HG02938 (cell line): ENCODE measurements around the gene CCDC149.

Experiments used
- ATAC-seq: cut with Tn5 transposase; IDR thresholded peaks from one replicate; pipeline ENCODE4 v1.9.1; 2021; ENCODE audit warnings: mild to moderate bottlenecking, moderate library complexity; ENCODE audit not compliant: unreplicated experiment

Gene CCDC149

DNA sequence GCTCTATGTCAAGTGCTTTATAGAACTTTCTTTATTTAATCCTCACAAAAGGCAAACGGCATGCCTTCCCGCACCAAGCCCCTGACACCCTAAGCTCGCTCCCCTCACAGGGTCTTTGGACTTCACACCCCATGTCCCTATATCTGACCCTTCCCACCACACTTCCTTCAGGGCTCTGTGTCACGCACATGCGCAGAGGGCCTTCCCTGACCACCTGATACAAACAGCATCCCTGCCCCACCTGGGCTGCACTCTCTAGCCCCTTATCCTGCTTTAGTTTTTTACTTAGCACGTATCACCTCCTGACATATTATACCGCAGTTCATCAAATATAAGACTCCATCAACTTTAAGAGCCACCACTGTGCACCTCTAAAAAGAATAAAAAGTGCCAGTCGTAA lies 67.7 kb downstream of the CCDC149 start:
- ATAC-seq: no peak

DNA sequence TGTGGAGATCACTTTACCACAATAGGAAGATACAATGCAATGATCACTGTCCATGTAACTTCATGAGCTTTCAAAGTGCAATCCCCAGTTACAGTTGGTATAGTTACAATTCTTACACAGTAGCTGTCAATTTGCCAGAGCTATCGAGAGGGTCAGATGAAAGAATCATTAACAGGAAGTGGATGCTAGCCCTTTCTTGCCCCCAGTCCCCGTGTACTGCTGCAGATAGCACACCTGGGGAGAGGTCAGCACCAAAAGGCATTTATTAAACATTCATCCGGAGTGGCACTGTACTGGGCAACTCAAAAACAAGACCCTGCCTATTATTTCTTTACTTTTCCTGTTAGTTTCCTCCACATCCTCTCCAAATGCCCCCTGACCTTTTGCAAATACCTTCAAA lies 69.7 kb downstream of the CCDC149 start:
- ATAC-seq: no peak

DNA sequence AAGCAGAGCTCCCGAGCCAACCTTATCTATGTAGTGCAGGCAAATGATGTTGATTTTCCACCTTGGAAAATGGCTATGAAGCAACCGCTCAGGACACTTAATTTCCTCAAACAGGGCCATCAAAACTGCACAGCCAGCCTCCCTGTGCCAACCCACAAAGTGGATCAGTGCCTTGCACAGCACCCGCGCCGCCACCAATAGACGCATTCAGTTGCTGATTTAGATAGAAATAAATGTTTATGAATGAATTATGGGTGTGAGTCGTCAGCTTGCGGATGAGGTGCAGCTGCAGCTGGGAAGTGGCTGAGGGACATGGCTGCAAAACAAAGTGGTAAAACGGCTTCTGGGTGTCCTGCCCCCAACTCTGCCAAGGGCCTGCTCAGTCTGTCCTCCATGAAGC lies 70.5 kb downstream of the CCDC149 start:
- ATAC-seq: no peak

DNA sequence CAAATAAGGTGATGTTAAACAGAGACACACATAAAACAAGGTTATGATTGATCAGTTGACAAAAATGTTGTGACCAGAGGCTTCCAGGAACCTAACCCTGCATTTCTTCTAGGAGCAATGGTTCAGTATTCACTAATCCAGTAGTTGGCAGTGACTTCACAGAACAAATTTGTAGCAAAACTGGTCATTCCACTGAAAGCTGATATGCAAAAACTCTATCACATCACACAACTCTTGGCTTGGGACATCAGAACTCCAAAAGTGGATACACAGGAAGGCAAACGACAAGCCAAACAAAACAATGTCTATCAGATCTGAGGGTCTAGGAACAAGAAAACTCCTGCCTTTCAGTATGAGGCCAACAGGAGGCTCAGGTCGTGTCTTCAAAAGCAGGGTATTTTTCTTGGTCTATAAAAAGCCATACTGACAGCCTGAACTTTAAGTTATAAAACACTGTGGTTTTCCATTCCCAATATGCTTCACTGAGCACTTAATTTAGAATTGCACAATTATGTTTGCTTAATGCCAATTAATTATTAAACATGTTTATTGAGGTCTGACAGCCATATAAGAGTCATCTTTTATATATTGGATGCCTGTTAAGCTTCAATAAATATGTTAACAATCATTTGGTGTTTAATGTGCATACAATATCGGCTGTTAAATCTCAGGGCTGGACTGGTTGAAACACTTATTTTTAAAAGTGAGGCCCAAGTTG lies 71.9 kb downstream of the CCDC149 start:
- ATAC-seq: no peak

DNA sequence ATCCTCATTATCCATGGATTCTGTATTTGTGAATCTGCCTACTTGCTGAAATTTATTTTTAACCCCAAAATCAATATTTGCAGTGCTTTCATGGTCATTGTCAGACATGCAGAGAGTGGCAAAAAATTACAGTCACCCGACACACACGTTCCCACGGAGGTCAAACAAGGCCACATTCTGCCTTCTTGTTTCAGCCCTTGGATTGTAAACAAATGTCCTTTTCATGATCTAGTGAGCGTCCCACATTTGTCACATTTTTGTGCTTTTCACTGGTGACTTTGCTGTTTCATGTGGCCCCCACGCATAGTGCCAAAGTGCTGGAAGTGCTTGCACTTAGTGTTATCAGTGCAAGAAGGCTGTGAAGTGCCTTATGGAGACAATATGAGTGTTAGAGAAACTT lies 72.5 kb downstream of the CCDC149 start:
- ATAC-seq: no peak

DNA sequence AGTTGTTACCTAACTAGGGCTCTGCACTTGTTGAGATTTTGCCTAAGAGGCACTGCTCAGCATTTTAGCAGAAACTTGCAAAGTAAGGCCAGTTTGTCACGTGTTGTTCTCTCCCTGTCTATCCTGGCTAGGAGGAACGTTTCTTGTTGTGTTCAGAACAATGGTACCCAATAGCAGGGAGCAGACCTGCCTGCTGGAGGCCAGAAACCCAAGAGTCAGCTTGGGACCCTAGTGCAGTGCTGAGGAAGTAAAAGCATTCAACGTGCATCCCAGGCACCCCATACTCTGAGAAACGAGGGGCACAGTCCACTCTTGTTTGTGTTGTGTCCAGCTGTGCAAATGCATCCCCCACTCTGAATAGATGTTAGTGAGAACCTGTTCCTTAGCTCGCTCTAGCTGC lies 75.1 kb downstream of the CCDC149 start:
- no peak for ATAC-seq

DNA sequence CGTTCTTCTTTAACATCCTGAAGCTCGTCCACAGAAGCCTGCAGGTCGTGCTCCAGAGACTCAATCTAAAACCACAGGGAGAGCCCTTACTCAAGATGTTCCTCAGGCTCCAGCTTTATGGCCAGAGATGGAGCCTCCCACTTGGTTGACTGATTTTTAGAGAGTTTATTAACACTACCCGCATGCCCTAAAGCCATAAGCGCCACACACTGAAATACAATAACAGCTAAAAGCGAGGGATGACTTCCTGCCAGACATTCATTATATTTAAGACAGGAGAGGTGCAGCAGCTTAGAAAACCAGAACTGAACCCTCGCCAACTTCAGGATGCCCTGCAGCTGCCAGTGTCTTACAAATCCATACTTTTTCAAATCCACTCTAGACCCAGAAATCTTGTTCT lies 75.5 kb downstream of the CCDC149 start:
- no peak for ATAC-seq

DNA sequence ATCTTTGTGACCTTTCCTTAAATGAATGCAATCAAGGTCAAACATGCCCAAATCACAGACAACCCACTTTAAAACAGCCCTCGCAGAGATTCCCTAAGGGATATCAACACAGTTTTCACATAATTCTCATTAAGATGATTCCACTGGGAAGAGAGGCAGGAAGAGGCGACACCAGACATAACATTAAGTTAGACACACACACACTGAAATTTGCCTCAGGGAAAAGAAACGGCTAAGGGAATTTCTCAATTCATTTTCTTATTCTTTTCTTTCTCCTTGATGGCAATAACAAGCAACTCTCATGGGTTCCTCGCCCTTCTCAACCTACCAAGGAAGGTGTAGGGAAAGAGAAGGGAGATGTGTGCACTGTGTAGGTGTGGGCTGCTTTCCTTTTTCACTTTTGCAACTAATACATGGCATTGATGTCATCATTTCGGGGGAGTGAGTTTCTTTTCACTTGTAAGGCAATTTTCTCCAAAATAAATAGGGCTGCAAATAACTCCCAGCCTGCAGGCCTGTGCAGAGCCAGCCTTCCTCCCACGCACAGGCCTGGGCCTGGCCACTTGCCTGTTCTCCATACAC lies 76.1 kb downstream of the CCDC149 start:
- no peak for ATAC-seq

DNA sequence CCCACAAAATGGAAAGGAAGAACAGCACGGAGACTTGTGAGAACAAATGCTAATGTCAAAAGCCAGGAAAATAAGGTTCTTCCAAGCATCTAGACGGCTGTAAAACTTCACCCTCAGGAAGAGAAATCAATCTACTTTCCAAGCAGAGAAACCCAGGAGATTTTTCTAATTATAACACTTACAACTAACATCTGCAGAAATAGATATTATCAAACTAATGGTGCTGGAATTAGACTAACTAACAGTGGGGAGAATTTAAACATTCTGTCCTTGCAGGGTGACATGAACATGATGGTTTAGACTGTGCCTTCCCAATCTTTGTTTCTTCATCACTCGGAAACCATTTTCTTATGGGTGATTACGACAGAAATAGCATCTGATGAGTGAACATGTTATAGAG lies 77.1 kb downstream of the CCDC149 start:
- no peak for ATAC-seq

DNA sequence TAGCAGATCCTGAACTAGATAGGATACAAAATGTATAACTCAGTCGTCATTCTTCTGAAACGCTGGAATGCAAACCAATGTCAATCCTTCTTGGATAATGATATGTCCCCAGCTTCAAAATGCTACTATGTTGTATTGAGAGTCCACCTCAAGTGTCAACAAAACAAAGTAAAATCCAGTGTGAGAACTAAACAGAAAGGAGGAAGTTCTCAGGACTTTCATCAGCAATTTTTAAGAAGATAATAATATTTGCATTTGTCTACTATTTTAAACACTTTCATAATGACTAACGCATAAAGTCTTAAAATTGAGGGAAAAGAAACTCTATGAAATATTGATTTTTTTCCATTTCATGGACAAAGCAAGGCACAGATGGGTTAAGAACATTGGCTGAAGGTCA lies 81.2 kb downstream of the CCDC149 start:
- ATAC-seq: no peak

DNA sequence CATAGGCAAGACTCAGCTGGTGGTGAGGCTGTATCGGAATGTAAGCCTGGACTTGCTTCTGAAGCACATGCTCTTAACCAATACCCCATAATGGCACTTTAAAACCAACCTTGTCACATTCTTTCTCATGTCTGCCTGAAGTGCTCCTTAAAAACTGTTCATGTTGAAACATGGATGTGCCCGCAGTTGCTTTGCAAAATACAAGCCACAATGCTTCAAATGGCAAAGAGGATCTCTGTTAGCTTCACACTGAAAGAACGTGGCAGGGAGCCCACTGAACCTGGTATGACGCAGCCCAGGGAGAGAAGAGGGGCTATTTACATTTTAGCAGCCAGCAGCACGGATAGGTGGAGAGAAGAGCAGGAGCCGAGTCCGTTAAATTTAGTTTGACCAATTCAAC lies 88.1 kb downstream of the CCDC149 start:
- ATAC-seq: no peak

DNA sequence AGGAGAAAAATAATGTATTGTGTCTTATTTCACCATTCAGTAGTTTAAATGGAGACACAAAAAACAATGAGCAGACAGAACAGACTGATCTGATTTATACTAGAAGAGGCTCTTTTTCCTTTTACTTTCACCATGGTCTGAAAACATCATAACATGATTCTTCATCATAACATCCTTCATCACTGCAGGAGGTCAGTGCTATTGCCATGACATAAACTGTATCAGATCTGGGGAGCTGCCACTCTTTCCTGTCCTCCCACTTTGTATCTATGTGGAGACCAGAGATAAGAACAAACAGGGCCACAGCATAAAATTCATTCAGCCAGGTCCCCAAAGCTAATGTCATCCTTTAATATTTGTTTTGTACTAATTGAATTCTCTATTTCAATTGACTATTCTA lies 92.3 kb downstream of the CCDC149 start:
- ATAC-seq: no peak

DNA sequence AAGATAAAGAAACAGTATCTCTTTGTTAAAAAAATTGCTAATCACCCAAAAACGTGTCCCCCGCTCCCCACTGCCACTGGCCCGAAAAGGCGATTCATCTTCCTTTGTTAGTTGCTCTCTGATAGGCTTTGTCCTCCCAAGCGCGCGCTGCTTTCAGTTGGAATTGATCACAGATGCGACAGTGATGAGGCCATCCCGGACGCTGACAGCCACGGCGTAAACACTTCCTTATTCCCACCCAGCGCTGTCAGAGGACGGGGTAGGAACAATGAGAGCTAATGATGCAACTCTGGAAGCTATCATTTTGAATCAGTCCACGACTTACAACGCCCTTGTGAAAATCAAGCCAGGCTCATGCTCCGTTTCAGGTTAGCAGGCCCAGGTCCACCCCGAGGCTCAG lies 96.0 kb downstream of the CCDC149 start:
- ATAC-seq: no peak

DNA sequence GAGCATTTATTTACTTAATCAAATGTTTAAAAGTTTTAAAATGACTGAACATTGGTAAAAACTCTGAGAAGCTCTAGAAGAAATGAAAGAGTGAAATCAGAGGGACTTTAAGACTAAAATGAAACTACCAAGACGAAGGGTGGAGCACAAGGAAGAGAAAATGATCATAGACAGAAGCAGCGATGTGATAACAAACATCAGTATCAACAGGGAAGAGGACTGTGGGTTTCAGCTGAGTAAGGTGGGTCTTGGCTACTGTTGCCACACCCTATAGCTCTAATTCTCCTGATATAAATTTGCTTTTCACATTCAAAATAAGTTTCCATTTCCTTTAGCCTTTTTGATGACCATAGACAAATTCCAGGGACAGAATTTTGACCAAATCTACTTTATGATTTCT lies 99.1 kb downstream of the CCDC149 start:
- no peak for ATAC-seq

DNA sequence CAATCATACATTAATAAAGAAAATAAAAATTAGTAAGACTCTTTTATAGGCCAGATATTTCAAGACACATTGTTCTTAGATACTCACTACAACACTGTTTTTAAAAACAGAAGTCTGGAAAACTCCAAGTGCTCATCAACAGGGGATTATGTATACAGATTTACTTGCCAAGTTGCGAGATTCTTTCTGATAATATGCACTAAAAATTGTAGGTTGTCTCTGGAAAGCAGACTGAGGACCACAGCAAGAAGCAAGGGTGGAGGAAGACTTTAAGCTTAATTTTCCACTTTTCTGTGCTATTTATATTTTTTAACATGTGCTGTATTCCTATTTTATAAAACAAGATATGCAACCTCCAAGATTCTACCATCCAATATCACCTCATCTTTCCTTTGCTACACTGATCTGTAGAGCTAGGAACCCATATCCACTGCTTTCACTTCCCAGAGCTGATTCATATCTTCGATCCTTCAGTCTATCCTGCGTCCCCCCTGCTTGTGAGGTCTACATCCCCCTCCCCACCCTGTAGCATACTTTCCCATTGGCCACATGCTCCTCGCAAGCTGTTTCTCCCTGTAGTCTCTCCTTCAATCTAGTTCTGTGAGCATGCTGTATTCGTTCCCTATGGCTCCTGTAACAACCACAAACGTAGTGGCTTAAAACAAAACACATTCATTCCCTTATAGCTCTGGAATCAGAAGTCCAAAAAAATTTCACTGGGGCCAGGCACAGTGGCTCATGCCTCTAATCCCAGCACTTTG lies 101.8 kb downstream of the CCDC149 start:
- ATAC-seq: no peak

DNA sequence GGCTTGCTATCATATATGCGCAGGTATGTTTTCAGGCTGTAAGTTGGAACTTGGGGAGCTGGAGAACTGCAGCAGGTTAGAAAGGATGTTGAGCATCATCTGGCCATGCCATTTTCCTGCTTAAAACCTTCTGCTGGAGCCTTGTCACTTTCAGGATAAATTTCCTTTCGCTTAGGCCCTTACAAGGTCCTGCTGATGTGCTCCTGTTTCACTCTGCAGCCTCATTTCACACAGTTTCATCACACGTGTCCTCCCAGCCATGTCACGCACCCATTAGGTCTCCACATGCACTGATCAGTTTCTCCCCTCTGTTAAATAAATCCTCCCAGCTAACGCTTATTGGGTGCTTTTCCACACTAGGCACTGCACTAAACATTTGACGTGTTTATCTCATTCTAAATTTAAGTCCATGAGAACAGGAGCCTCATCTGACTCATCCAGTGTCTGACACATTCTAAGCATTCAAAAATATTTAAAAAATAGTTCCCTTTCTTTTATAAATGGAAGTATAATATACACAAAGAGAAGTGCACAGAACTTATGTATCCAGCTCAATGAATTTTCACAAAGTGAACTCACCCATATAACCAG lies 102.9 kb downstream of the CCDC149 start:
- ATAC-seq: no peak

DNA sequence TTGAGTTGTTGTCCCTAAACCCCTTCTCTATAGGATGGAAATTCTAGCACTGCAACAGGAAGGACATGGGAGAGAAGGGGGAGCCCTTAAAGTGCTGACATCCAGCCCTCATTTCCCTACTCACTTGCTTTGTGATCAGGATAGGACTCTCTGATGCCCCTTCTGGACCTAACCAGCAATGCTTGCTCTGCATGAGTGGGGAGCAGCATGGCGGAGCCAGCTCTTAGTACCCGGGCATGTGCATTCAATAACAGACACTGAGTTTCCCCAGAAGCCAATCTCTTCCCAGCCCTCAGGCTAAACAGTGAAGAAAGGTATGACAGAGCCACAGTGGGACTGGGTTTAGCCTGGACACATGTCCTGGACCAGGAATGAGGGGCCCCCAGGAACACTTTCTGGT lies 103.5 kb downstream of the CCDC149 start:
- no peak for ATAC-seq

DNA sequence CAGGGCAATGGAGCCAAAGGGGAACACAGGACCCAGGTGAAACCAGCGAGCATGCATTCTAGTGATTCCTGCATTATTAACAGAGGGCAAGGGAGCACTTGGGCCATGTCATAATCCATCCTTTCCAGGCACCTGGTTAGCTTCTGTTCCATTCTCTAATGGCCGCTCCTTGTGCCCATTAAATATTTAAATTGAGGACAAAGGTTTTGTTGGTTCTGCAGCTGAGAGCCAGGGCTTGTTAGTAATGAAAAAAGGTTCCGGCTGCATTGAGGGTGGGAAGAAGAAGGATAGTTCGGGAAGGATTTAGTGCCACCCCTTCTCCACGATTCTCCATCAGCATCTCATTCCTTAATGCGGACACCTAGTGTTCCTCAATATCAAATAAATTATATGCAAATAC lies 103.9 kb downstream of the CCDC149 start:
- no peak for ATAC-seq

DNA sequence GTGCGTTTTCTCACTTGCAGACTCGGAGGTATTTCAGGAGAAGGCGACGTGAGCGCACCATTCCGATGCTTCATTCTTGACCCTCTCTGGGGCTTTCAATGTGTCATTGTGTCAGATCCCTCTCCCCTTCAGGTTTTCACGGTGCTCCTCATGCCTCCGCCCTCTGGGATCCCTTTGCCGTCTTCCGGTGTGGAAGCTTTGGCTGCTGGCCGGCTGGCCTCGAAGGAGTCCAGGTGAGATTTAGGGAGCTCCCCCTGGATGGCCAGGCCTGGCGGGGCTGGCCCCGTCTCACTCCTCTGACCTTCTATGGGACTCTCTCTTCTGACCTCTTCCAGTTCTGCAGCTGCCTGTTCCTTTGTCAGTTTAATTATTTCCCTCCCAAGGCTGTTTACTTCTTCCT lies 104.6 kb downstream of the CCDC149 start:
- no peak for ATAC-seq

DNA sequence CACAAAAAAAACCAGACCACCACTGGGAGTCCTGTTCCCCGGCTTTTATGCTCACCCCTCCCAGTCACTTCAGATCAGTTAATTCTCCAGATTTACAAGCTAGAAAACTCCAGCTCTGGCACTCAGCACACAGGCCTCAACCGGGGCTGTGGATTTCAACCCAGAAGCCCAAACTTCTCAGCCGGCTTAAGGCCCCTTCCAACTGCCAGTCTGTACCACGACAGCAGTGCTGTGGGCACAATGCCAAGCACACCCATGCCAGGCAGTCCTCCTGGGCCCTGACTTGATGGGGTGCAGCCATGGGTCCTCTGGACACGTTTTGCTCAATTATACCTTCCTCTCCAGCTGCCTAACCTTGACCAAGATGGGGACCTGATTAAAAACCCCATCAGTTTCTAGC lies 105.2 kb downstream of the CCDC149 start:
- no peak for ATAC-seq

DNA sequence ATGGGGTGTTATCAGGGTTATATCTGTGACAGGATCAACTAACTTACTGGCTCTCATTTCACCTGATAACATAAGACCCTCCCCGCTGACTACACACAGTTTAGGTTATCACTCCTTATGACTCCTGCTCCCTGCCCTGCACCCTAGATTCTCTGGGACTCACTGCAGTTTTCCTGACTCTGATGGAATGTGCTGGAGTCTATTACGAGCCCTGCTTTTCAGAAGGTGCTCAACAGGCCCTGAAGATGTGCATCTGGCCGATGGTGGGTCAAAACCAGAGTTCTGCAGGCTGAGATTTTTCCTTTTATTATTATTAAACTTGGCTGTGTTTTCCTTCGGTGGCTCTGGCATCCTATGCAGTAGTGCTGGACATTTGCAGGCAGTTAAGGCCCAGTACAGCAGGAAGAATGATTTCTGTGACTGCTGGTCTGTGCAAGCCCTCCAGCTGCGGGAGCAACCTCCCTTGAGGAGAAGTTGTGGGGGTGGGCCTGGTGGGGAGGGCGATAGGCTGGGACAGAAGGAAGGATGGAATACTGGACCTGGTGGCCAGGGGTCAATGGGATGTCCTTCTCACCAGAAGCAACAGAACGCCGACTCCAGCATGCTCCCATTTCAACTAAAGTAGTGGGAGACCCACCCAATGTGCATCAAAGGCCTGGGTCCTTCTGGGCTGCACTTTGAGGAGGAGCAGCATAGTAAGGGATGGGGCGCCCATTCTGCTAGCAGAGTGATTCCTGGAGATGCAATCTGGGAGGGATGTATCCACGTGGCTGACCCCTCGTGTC lies 106.4 kb downstream of the CCDC149 start:
- ATAC-seq: no peak
